ENCODE results near the gene C1orf226.

The C1orf226 gene

GRCh38 chr1:162385702-162386101 is 4.2 kb downstream of the C1orf226 start:
- no peak for DNase-seq

GRCh38 chr1:162386292-162387225 is 5.0 kb downstream of the C1orf226 start:
- DNase-seq = no peak

GRCh38 chr1:162387226-162388082 is 5.9 kb downstream of the C1orf226 start:
- DNase-seq = no peak

GRCh38 chr1:162388083-162388594 is 6.6 kb downstream of the C1orf226 start:
- no peak for DNase-seq

GRCh38 chr1:162388615-162389014 is 7.1 kb downstream of the C1orf226 start:
- no peak for DNase-seq

- no peak for DNase-seq
Measured at GRCh38 chr1:162389021-162389818, 7.7 kb downstream of the C1orf226 start.

GRCh38 chr1:162389971-162390370 is 8.4 kb downstream of the C1orf226 start:
- DNase-seq = no peak

- DNase-seq = no peak
Measured at GRCh38 chr1:162390396-162391185, 9.1 kb downstream of the C1orf226 start.

GRCh38 chr1:162391790-162392563 is 10.4 kb downstream of the C1orf226 start:
- no peak for DNase-seq

- DNase-seq = no peak
Measured at GRCh38 chr1:162396201-162396906, 14.8 kb downstream of the C1orf226 start.

- DNase-seq = no peak
Measured at GRCh38 chr1:162397039-162397448, 15.5 kb downstream of the C1orf226 start.

GRCh38 chr1:162397943-162398560 is 16.5 kb downstream of the C1orf226 start:
- no peak for DNase-seq

GRCh38 chr1:162398999-162399580 is 17.6 kb downstream of the C1orf226 start:
- no peak for DNase-seq

- DNase-seq = no peak
Measured at GRCh38 chr1:162400790-162401355, 19.3 kb downstream of the C1orf226 start.

- no peak for DNase-seq
Measured at GRCh38 chr1:162404550-162405160, 23.1 kb downstream of the C1orf226 start.

GRCh38 chr1:162405800-162406199 is 24.3 kb downstream of the C1orf226 start:
- DNase-seq = no peak

- no peak for DNase-seq
Measured at GRCh38 chr1:162406811-162407210, 25.3 kb downstream of the C1orf226 start.

- DNase-seq = no peak
Measured at GRCh38 chr1:162407539-162407938, 26.0 kb downstream of the C1orf226 start.

- DNase-seq = no peak
Measured at GRCh38 chr1:162412002-162412401, 30.5 kb downstream of the C1orf226 start, which contains the start of gene SH2D1B. Gene SH2D1B (minus strand): TSS chr1:162412136. CDS start chr1:162412016, 120 bp downstream.

Measured in activated naive CD4-positive, alpha-beta T cell (primary cell).